Measurements from ENCODE around the gene MROH9.
"Not testable (repeated sequence)": the region's sequence is repeated elsewhere in the genome, so short reads cannot be mapped to it uniquely, and the experiment has no call there.

Gene MROH9

GRCh38 chr1:170903961-170904360, 31.4 kb upstream of the MROH9 start:
- TF ChIP-seq CTCF (IDR thresholded peaks at IDR 0.05; ENCODE audit: borderline replicate concordance, control extremely low read depth, extremely low read depth, insufficient read depth, missing control alignments), result no peak
- in situ Hi-C loops (cut with MboI; ENCODE audit: low sequenced_read_pairs, unreplicated experiment), result no loop called here
- DNase-seq (ENCODE audit: low spot score), result no peak

DNA sequence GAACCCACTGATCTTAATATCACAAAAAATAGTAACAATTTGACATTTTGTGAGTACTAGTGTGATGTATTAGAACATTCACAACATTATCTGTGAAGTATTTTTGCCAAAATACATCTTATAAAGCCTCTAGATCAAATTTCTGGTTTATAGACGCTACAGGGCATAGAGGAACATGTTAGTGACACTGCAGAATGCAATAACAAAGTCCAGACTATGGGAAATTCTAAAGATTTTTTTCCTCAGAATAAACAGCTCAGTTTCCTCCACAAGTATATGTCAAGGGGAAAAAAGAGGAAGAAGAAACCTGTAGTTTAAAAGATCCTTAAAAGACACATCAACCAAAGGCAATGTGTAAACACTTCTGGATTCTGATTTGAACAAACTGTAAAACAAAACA, 26.4 kb upstream of the MROH9 start:
- TF ChIP-seq CTCF (IDR thresholded peaks at IDR 0.05; ENCODE audit: borderline replicate concordance, control extremely low read depth, extremely low read depth, insufficient read depth, missing control alignments), result no peak
- DNase-seq (ENCODE audit: low spot score), result no peak
- in situ Hi-C loops (cut with MboI; ENCODE audit: low sequenced_read_pairs, unreplicated experiment), result no loop called here

DNA sequence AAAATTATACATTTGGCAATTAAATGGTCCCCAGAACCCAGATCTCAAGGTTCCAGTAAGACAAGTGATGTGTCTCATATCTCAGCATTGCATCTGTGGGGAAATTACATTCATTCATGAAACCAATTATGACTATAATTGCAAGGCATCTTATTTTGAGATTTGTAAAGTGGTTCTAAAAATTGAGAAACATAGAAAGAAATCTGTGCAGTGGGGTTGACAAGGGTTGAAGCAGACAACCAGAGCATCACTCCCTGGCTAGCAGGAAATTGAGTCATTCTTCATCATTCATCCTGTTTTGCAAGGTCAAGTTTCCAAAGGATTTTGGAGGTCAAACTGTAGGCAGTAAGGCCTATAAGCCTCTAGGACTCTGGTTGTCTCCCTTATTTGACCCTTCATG, 25.1 kb upstream of the MROH9 start:
- in situ Hi-C loops (cut with MboI; ENCODE audit: low sequenced_read_pairs, unreplicated experiment), result no loop called here
- TF ChIP-seq CTCF (IDR thresholded peaks at IDR 0.05; ENCODE audit: borderline replicate concordance, control extremely low read depth, extremely low read depth, insufficient read depth, missing control alignments), result no peak
- DNase-seq (ENCODE audit: low spot score), result no peak

- in situ Hi-C loops (cut with MboI; ENCODE audit: low sequenced_read_pairs, unreplicated experiment), result no loop called here
- no peak for TF ChIP-seq CTCF (IDR thresholded peaks at IDR 0.05; ENCODE audit: borderline replicate concordance, control extremely low read depth, extremely low read depth, insufficient read depth, missing control alignments)
- DNase-seq (ENCODE audit: low spot score), result no peak
Observed at GRCh38 chr1:170917373-170917772, 18.0 kb upstream of the MROH9 start.

DNA sequence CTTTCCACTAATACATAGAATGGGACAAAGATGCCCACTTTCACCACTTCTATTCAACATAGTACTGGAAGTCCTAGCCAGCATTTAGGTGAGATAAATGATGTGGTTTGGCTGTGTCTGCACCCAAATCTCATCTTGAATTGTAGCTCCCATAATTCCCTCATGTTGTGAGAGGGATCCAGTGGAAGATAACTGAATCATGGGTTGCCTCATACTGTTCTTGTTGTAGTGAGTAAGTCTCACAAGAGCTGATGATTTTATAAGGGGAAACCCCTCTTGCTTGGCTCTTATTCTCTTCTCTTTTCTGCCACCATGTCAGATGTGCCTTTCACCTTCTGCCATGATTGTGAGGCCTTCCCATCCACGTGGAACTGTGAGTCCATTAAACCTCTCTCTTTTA, 10.7 kb upstream of the MROH9 start:
- DNase-seq (ENCODE audit: low spot score); in situ Hi-C loops (cut with MboI; ENCODE audit: low sequenced_read_pairs, unreplicated experiment): not testable (repeated sequence)

DNA sequence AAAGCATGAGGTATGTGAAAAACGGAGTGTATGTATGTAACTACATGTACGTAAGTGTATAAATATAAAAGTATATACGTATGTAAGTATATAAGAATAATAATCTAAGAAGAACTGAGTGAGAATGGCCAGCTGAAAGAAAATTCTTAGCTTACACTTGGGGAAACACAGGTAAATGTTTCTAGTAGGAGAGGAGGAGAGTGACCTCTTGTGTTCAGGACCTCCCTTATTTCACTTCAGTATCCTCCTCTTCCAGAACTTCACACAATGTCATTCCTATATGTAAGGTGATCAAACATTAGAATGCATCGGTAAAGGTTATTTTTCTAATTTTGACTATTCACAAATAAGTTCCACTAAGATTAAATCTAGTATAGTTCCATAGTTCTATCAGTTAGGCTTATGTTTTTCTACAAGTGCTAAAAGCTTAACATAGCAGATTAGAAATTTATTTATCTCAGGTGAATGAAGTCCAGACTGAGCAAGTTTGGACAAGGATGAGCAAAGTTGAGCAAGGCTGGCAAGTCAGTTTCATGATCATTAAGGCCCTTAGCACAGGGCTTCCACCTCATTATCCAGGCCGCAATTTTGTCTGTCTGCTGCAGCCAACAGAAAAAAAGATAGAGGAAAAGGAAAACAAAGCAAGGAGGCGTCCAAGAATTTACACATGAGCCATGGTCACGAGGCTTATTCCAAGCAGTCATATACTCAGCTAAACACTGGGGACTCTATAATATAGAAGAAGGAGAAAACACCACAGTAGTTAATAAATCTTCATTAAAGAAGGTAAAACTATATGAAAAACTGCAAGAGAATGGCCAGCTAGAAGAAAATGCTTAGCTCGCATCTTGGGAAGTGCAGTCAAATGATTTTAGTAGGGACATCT, 7.1 kb upstream of the MROH9 start:
- in situ Hi-C loops (cut with MboI; ENCODE audit: low sequenced_read_pairs, unreplicated experiment), result no loop called here
- DNase-seq (ENCODE audit: low spot score), result no peak
- TF ChIP-seq CTCF (IDR thresholded peaks at IDR 0.05; ENCODE audit: borderline replicate concordance, control extremely low read depth, extremely low read depth, insufficient read depth, missing control alignments), result no peak

GRCh38 chr1:170929412-170929834, 5.9 kb upstream of the MROH9 start:
- DNase-seq (ENCODE audit: low spot score), result no peak

More at GRCh38 chr1:170929412-170929834, 5.9 kb upstream of the MROH9 start:
- in situ Hi-C loops (cut with MboI; ENCODE audit: low sequenced_read_pairs, unreplicated experiment), result no loop called here
- TF ChIP-seq CTCF (IDR thresholded peaks at IDR 0.05; ENCODE audit: borderline replicate concordance, control extremely low read depth, extremely low read depth, insufficient read depth, missing control alignments), result no peak
